WERI-Rb-1 (cell line): ENCODE measurements around the gene TRERF1.
"Not testable (repeated sequence)": the region's sequence is repeated elsewhere in the genome, so short reads cannot be mapped to it uniquely, and the experiment has no call there.

ENCODE experiments used
- DNase-seq: peaks from one replicate; pipeline ENCODE4 v3.0.0-alpha.2; 2020
- H3K27ac ChIP-seq: fragments of 250-450 bp; sonication (Bioruptor Pico); 2 replicates; pipeline ENCODE4 v1.5.1; 2020; ENCODE audit warnings: mild to moderate bottlenecking, moderate library complexity
- H3K27me3 ChIP-seq: fragments of 250-450 bp; sonication (Bioruptor Pico); 2 replicates; pipeline ENCODE4 v1.5.1; 2021; ENCODE audit warnings: mild to moderate bottlenecking, low read depth, moderate library complexity; ENCODE audit not compliant: insufficient read depth, severe bottlenecking
- H3K36me3 ChIP-seq: fragments of 250-450 bp; sonication (Bioruptor Pico); 2 replicates; pipeline ENCODE4 v1.5.1; 2020; ENCODE audit warnings: mild to moderate bottlenecking, moderate library complexity
- H3K4me3 ChIP-seq: 2 replicates; pipeline ENCODE4 v1.5.1; 2011; ENCODE audit warnings: low read depth, mild to moderate bottlenecking, control low read depth, low read length
- H3K9me3 ChIP-seq: fragments of 250-450 bp; sonication (Bioruptor Pico); 2 replicates; pipeline ENCODE4 v1.5.1; 2021; ENCODE audit warnings: mild to moderate bottlenecking, moderate library complexity; ENCODE audit not compliant: severe bottlenecking
- TF ChIP-seq, protein P1 (sequence below): IDR thresholded peaks from 2 replicates; pipeline ENCODE4 v1.5.1; 2011; ENCODE audit warnings: low read depth, mild to moderate bottlenecking, control low read depth, inconsistent platforms, low read length

Gene TRERF1

DNA sequence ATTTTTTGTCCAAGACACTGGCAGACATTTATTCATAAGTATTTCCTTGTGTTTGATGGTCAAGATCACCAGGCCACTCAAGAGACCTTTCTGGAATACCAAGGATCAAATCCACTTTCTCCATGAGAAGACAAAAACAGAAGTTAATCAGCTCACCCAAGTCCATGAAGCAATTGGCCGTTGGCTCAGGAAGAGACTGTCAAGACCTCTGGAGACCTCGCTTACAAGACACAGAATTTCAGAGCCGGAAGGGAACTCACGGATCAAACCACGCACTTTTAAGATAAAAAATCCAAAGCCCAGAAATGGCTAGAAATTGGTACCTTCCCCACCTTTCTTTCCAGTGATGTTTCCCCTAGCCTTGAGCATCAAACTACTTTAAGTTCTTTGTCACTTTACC lies 3.3 kb downstream of the TRERF1 start:
- no peak for DNase-seq
- Histone ChIP-seq H3K4me3 (no peak overlapping the region), H3K27me3 (no peaks in the 10 kb centered on the region), H3K36me3 (peaks cover 3% of the 10 kb centered on the region), H3K27ac (no peak overlapping the region), H3K9me3 (no peaks in the 10 kb centered on the region)
- TF ChIP-seq, protein P1, sequence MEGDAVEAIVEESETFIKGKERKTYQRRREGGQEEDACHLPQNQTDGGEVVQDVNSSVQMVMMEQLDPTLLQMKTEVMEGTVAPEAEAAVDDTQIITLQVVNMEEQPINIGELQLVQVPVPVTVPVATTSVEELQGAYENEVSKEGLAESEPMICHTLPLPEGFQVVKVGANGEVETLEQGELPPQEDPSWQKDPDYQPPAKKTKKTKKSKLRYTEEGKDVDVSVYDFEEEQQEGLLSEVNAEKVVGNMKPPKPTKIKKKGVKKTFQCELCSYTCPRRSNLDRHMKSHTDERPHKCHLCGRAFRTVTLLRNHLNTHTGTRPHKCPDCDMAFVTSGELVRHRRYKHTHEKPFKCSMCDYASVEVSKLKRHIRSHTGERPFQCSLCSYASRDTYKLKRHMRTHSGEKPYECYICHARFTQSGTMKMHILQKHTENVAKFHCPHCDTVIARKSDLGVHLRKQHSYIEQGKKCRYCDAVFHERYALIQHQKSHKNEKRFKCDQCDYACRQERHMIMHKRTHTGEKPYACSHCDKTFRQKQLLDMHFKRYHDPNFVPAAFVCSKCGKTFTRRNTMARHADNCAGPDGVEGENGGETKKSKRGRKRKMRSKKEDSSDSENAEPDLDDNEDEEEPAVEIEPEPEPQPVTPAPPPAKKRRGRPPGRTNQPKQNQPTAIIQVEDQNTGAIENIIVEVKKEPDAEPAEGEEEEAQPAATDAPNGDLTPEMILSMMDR = no peak

DNA sequence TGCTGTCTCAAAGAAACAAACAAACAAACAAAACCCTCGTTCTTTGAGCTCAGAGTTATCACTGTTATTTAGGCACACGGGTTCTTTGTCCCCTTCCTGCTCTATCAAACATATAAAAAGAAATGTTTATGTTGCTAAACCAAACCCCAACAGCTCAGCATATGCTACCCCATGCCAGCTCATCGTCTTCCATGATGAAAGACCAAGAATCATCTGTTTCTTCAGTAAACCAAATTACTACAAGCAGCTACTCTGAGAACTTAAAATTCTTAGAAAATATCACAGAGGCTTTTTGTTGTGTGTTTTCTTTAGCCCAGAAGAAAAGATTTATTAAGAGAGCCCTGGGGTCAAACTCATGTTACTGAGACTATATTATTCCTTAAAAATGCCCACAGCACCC lies 4.7 kb downstream of the TRERF1 start:
- Histone ChIP-seq H3K36me3 (no peaks in the 10 kb centered on the region), H3K27ac (no peak overlapping the region)
- TF ChIP-seq, protein P1 = no peak

DNA sequence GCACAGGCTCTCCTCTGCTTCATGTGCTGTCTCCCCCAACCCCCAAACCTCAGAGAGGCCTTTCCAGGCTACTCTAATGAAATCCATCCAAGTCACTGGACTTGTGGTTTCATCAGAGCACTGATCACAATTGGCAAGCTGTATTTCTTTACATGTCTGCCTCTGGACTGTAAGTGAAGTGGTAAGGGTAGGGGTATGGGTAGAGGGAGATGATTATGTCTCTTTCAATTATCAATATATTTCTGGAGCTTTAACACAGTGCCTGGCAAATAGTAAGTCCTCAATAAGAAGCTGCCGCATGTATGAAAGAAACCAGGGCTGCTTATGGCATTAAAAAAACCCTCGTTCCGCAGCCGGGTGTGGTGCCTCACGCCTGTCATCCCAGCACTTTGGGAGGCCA lies 5.4 kb downstream of the TRERF1 start:
- no peak overlapping the region for H3K4me3 ChIP-seq
- peak; percentile 2 for DNase-seq
- no peaks in the 10 kb centered on the region for H3K9me3 ChIP-seq
- TF ChIP-seq, protein P1 = no peak
- no peaks in the 10 kb centered on the region for H3K27me3 ChIP-seq
- H3K36me3 ChIP-seq = no peaks in the 10 kb centered on the region
- no peak overlapping the region for H3K27ac ChIP-seq

More for the DNA sequence above, 4.7 kb downstream of the TRERF1 start:
- no peak for DNase-seq
- H3K9me3 ChIP-seq = no peaks in the 10 kb centered on the region
- H3K27me3 ChIP-seq = no peaks in the 10 kb centered on the region
- H3K4me3 ChIP-seq = no peak overlapping the region

DNA sequence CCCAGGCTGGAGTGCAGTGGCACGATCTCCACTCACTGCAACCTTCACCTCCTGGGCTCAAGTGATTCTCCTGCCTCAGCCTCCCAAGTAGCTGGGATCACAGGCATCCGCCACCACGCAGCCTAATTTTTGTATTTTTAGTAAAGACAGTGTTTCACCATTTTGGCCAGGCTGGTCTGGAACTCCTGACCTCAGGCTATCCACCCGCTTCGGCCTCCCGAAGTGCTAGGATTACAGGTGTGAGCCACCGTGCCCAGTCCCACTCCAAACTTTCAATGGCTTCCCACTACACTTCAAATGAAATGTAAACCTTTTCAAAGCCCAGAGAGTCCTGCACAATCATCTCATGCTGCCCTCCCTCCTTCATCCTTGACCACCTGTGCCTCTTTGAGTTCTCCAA lies 5.8 kb downstream of the TRERF1 start:
- H3K4me3 ChIP-seq, H3K9me3 ChIP-seq, H3K27me3 ChIP-seq, H3K36me3 ChIP-seq, H3K27ac ChIP-seq: not testable (repeated sequence)
- peak; percentile 2 for DNase-seq

DNA sequence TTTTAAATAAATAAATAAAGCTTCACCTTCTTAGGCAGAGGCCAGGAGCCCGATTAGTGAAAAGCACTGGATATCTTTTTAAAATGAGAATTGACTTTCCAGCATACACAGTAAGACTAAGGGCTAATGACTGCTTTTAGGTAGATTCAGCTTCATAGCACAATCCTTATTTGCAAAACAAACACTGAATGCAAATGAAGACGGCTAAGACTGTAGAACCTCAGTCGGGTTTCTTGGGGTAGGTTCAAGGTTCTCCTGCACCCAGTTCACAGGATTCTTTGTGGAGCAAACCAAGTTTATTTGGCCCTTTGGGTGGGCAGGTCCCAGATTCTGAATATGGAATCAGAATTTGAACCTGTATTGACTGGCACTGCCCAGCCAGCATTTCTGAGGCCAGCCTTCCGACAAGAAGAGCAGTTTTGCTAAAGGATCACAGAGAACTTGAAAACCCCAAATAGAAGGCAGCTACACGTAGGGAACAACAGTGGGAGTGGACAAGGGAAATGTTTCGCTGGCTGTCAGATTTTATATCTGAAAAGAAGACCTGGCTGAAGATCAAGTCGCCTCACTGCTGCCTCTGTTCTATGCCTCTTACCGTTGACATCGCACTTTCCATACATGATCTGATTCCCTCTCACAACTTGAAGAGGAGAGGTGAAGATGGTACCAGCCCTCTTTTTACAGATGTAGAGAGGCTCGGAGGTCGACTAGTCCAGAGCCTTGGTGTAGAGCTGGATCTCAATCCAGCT lies 8.2 kb downstream of the TRERF1 start:
- Histone ChIP-seq H3K36me3 (no peaks in the 10 kb centered on the region), H3K27ac (no peak overlapping the region), H3K9me3 (no peaks in the 10 kb centered on the region), H3K4me3 (no peak overlapping the region), H3K27me3 (no peaks in the 10 kb centered on the region)
- TF ChIP-seq, protein P1 = no peak
- peak; percentile 3 for DNase-seq

DNA sequence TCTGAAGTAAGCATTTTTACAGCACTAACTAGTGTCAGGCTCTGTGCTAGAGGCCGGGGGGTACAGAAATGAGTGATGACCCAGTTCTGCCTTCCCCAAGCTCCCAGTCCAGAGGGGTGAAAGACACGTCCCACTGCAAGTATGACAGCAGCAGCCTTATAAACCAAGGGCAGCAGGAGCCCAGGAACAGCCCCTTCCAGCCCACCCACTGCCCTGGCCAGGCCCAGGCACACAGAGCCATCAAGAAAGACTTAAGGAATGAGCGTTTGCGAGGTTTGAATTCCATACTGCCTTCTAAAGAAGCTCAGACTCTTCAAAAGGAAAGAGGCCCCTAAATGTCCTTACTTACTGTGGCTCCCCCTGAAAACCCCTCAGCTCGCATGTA lies 10.0 kb downstream of the TRERF1 start:
- H3K36me3 ChIP-seq = no peaks in the 10 kb centered on the region
- no peak overlapping the region for H3K27ac ChIP-seq
- H3K4me3 ChIP-seq = no peak overlapping the region
- TF ChIP-seq, protein P1 = no peak
- no peak for DNase-seq
- H3K27me3 ChIP-seq = no peaks in the 10 kb centered on the region
- no peaks in the 10 kb centered on the region for H3K9me3 ChIP-seq
